Neural progenitor cell (in vitro differentiated cells): ENCODE measurements around the gene ATL1. TPM values are rescaled to one million over a fixed set of nuclear protein-coding genes. Genes with fewer than 3 reads are reported as not detected.
"Not testable (repeated sequence)": the region's sequence is repeated elsewhere in the genome, so short reads cannot be mapped to it uniquely, and the experiment has no call there.

Source experiments
- DNase-seq: peaks from one replicate; pipeline ENCODE4 v3.0.0-alpha.2; 2016; ENCODE audit warnings: low spot score
- H2AFZ ChIP-seq: fragments of 200-600 bp; sonication (generic); replicated peaks from 2 replicates; pipeline ENCODE4 v1.6.1; 2016; ENCODE audit warnings: antibody characterized with exemption
- H3F3A ChIP-seq: fragments of 200-600 bp; sonication (generic); 2 replicates; pipeline ENCODE4 v1.6.1; 2016; ENCODE audit warnings: antibody characterized with exemption, low read depth
- H3K27ac ChIP-seq: fragments of 200-600 bp; sonication (generic); 2 replicates; pipeline ENCODE4 v1.5.1; 2016; ENCODE audit warnings: mild to moderate bottlenecking
- H3K27me3 ChIP-seq: fragments of 200-600 bp; sonication (generic); 2 replicates; pipeline ENCODE4 v1.6.1; 2016; ENCODE audit warnings: mild to moderate bottlenecking, moderate library complexity
- H3K36me3 ChIP-seq: fragments of 200-600 bp; sonication (generic); 2 replicates; pipeline ENCODE4 v1.5.1; 2016
- H3K4me1 ChIP-seq: fragments of 200-600 bp; sonication (generic); 2 replicates; pipeline ENCODE4 v1.6.1; 2016; ENCODE audit warnings: mixed run types
- H3K4me2 ChIP-seq: fragments of 200-600 bp; sonication (generic); 2 replicates; pipeline ENCODE4 v1.6.1; 2016
- H3K4me3 ChIP-seq: fragments of 200-600 bp; sonication (generic); 2 replicates; pipeline ENCODE4 v1.5.1; 2016
- H3K79me2 ChIP-seq: fragments of 200-600 bp; sonication (generic); 2 replicates; pipeline ENCODE4 v1.6.1; 2016; ENCODE audit warnings: low read depth
- H3K9ac ChIP-seq: fragments of 200-600 bp; sonication (generic); 2 replicates; pipeline ENCODE4 v1.6.1; 2016
- H3K9me3 ChIP-seq: fragments of 200-600 bp; sonication (generic); 2 replicates; pipeline ENCODE4 v1.5.1; 2016; ENCODE audit warnings: low read depth
- H4K20me1 ChIP-seq: fragments of 200-600 bp; sonication (generic); 2 replicates; pipeline ENCODE4 v1.6.1; 2016; ENCODE audit warnings: low read depth
- H3K27ac Mint-ChIP-seq: 3 replicates; pipeline ENCODE4 v1.8.0; 2021; ENCODE audit warnings: mixed read lengths
- H3K27me3 Mint-ChIP-seq: 2 replicates; pipeline ENCODE4 v1.8.0; 2022; ENCODE audit warnings: low read depth, mild to moderate bottlenecking, inconsistent platforms, moderate library complexity, mixed read lengths; ENCODE audit not compliant: insufficient read depth
- H3K36me3 Mint-ChIP-seq: 3 replicates; pipeline ENCODE4 v1.8.0; 2021; ENCODE audit warnings: mixed read lengths
- H3K4me1 Mint-ChIP-seq: 3 replicates; pipeline ENCODE4 v1.8.0; 2021; ENCODE audit warnings: mixed read lengths
- H3K4me3 Mint-ChIP-seq: 3 replicates; pipeline ENCODE4 v1.8.0; 2021; ENCODE audit warnings: mild to moderate bottlenecking, moderate library complexity, mixed read lengths
- H3K9me3 Mint-ChIP-seq: 3 replicates; pipeline ENCODE4 v1.8.0; 2020; ENCODE audit warnings: mixed read lengths
- EZH2 ChIP-seq: fragments of 200-600 bp; sonication (generic); IDR thresholded peaks from 2 replicates; pipeline ENCODE4 v1.6.1; 2017; ENCODE audit warnings: antibody characterized with exemption, mild to moderate bottlenecking, moderate library complexity
- EZH2phosphoT487 ChIP-seq: fragments of 200-600 bp; sonication (generic); IDR thresholded peaks from 2 replicates; pipeline ENCODE4 v1.6.1; 2017; ENCODE audit warnings: antibody characterized with exemption
- total RNA-seq: library from RNA; depleted of rRNA; stranded (reverse); fragments of >200 nt; gene quantifications from 2 replicates; pipeline ENCODE4 v1.2.3, GENCODE V29; 2015; ENCODE audit warnings: low replicate concordance
- TF ChIP-seq, protein P1 (sequence below): fragments of 200-600 bp; sonication (generic); IDR thresholded peaks from 2 replicates; pipeline ENCODE4 v1.5.1; 2017; ENCODE audit warnings: antibody characterized with exemption, mild to moderate bottlenecking

ATL1 gene
- total RNA-seq, 1 donor from 2014 or later: 11.8 TPM

DNA sequence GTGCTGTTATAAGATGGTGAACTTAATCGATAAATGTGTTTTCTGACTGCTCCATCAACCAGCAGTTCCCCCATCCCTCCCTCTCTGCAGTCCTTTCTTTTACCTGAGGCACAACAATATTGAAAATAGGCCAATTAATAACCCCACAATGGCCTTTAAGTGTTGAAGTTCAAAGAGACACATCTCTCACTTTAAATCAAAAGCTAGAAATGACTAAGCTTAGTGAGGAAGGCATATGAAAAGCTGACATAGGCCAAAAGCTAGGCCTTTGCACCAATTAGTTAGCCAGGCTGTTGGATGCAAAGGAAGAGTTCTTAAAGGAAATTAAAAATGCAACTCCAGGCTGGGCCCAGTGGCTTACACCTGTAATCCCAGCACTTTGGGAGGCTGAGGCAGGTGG is 64.5 kb downstream of the ATL1 start:
- Histone ChIP-seq H3K9ac (no peak overlapping the region), H3K27ac (no peak overlapping the region), H3K4me3 (no peak overlapping the region), H3K9me3 (no peaks in the 10 kb centered on the region), H3K4me1 (no peaks in the 10 kb centered on the region), H3K4me2 (no peak overlapping the region), H4K20me1 (no peaks in the 10 kb centered on the region), H3F3A (no peaks in the 10 kb centered on the region), H3K79me2 (no peaks in the 10 kb centered on the region), H2AFZ (no peak overlapping the region), H3K36me3 (no peaks in the 10 kb centered on the region), H3K27me3 (no peaks in the 10 kb centered on the region)
- no peaks in the 10 kb centered on the region for H3K4me1 Mint-ChIP-seq
- TF ChIP-seq, protein P1, sequence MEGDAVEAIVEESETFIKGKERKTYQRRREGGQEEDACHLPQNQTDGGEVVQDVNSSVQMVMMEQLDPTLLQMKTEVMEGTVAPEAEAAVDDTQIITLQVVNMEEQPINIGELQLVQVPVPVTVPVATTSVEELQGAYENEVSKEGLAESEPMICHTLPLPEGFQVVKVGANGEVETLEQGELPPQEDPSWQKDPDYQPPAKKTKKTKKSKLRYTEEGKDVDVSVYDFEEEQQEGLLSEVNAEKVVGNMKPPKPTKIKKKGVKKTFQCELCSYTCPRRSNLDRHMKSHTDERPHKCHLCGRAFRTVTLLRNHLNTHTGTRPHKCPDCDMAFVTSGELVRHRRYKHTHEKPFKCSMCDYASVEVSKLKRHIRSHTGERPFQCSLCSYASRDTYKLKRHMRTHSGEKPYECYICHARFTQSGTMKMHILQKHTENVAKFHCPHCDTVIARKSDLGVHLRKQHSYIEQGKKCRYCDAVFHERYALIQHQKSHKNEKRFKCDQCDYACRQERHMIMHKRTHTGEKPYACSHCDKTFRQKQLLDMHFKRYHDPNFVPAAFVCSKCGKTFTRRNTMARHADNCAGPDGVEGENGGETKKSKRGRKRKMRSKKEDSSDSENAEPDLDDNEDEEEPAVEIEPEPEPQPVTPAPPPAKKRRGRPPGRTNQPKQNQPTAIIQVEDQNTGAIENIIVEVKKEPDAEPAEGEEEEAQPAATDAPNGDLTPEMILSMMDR: no peak
- TF ChIP-seq EZH2 (no peak), EZH2phosphoT487 (no peak)
- H3K4me3 Mint-ChIP-seq: no peak overlapping the region
- H3K27me3 Mint-ChIP-seq: no peaks in the 10 kb centered on the region
- DNase-seq: no peak
- no peaks in the 10 kb centered on the region for H3K9me3 Mint-ChIP-seq
- peaks cover 2% of the 10 kb centered on the region for H3K36me3 Mint-ChIP-seq
- H3K27ac Mint-ChIP-seq: no peak overlapping the region

DNA sequence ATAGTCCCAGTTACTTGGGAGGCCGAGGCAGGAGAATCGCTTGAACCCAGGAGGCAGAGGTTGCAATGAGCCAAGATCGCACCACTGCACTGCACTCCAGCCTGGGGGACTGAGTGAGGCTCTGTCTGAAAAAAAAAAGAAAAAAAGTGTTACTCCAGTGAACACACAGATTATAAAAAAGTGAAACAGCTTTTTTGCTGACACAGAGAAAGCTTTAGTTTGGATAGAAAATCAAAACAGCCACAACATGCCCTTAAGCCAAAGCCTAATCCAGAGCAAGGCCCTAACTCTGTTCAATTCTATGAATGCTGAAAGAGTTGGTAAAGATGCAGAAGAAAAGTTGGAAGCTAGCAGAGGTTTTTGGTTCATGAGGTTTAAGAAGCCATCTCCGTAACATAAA is 65.0 kb downstream of the ATL1 start:
- not testable (repeated sequence) for H3K36me3 ChIP-seq, H3K4me3 ChIP-seq, H3K27me3 ChIP-seq, H3K36me3 Mint-ChIP-seq, H3K9me3 ChIP-seq, H3K27me3 Mint-ChIP-seq, H3K27ac Mint-ChIP-seq, H3K27ac ChIP-seq, H3K4me1 Mint-ChIP-seq, H3K4me2 ChIP-seq, H3K4me3 Mint-ChIP-seq, H3K4me1 ChIP-seq, H2AFZ ChIP-seq, H3K79me2 ChIP-seq, H3K9me3 Mint-ChIP-seq, H3F3A ChIP-seq, H3K9ac ChIP-seq, DNase-seq, H4K20me1 ChIP-seq

DNA sequence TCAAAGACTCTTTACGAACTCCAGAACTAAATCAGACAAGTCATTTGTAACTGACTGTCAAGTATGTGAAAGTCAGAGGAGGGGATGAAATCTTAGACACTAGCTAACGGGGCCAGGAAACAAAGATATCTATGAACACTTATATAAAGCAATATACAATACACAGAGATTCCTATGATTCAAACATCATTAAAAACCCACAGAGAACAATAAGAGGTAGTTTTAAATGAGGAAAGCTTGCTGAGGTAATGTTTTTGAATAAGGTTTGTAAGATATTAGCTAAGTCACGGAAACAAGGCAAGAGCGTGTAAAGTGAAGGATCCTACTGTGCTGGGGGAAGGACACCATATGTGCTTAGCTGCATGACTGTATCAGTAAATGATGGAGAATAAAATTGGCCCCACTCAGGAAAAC is 71.5 kb downstream of the ATL1 start:
- H3K36me3 Mint-ChIP-seq: peaks cover 6% of the 10 kb centered on the region
- no peak overlapping the region for H3K4me3 ChIP-seq
- no peak overlapping the region for H3K27ac Mint-ChIP-seq
- H3K9ac ChIP-seq: no peak overlapping the region
- no peaks in the 10 kb centered on the region for H3K9me3 ChIP-seq
- no peaks in the 10 kb centered on the region for H3K4me1 Mint-ChIP-seq
- H3K27me3 ChIP-seq: no peaks in the 10 kb centered on the region
- H2AFZ ChIP-seq: no peak overlapping the region
- no peaks in the 10 kb centered on the region for H3K79me2 ChIP-seq
- TF ChIP-seq, protein P1: no peak
- TF ChIP-seq EZH2 (no peak), EZH2phosphoT487 (no peak)
- peaks cover 5% of the 10 kb centered on the region for H3K36me3 ChIP-seq
- DNase-seq: no peak
- H3K4me3 Mint-ChIP-seq: no peak overlapping the region
- no peaks in the 10 kb centered on the region for H3K4me1 ChIP-seq
- no peak overlapping the region for H3K27ac ChIP-seq
- no peaks in the 10 kb centered on the region for H3K27me3 Mint-ChIP-seq
- no peaks in the 10 kb centered on the region for H3F3A ChIP-seq
- no peak overlapping the region for H3K4me2 ChIP-seq
- no peaks in the 10 kb centered on the region for H4K20me1 ChIP-seq
- no peaks in the 10 kb centered on the region for H3K9me3 Mint-ChIP-seq

DNA sequence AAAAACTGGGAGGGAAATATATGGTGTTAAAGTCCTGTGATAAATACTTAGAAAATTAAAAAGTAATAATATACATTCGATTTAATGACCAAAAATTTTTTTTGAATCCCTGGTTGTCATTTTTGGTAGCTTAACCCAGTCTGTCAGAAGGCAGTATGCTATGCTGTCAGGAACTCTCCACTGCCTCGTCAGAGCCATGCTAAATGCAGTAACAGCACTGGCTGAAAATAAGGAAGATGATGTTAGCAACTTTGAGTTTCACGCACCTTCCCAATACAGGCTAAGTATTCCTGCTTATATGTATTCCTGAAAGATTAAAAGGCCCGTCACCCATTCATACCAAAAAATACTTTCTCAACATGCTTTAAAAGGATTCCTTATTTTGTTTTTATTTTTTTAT is 74.0 kb downstream of the ATL1 start:
- Histone ChIP-seq H2AFZ (no peak overlapping the region), H3K9ac (no peak overlapping the region), H3K79me2 (no peaks in the 10 kb centered on the region), H3K4me3 (no peak overlapping the region), H3K27me3 (no peaks in the 10 kb centered on the region), H3K27ac (no peak overlapping the region), H3K4me1 (no peaks in the 10 kb centered on the region), H3K36me3 (peaks cover 5% of the 10 kb centered on the region), H3K9me3 (no peaks in the 10 kb centered on the region), H3K4me2 (no peak overlapping the region), H3F3A (no peaks in the 10 kb centered on the region), H4K20me1 (no peaks in the 10 kb centered on the region)
- Mint-ChIP-seq H3K4me1 (no peaks in the 10 kb centered on the region), H3K27ac (no peak overlapping the region), H3K36me3 (peaks cover 9% of the 10 kb centered on the region), H3K4me3 (no peak overlapping the region), H3K9me3 (no peaks in the 10 kb centered on the region), H3K27me3 (no peaks in the 10 kb centered on the region)
- no peak for DNase-seq
- TF ChIP-seq, protein P1: no peak
- TF ChIP-seq EZH2 (no peak), EZH2phosphoT487 (no peak)
